ENCODE results near the gene GNL2.
"Not testable (repeated sequence)": the region's sequence is repeated elsewhere in the genome, so short reads cannot be mapped to it uniquely, and the experiment has no call there.

The GNL2 gene

DNA sequence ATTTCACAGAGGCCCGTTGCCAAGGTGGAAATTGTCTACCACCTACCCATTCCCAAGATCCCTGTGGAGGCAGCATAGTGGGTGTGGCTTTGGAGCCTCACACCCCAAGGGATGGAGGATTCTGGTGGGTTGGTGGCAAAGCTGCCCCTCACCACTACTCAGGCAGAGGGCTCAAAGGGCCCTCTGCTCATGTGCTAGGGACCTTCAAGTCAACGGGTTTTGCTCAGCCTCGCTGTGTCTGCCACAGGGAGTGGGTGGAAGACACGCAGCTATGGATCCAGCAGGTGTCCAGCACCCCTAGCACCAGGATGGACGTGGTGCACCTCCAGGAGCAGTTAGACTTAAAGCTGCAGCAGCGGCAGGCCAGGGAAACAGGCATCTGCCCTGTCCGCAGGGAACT is 36.7 kb downstream of the GNL2 start:
- no peak for DNase-seq (ENCODE audit: low spot score)

- DNase-seq (ENCODE audit: low spot score), result no peak
Measured at GRCh38 chr1:37558411-37558810, 37.3 kb downstream of the GNL2 start.

DNA sequence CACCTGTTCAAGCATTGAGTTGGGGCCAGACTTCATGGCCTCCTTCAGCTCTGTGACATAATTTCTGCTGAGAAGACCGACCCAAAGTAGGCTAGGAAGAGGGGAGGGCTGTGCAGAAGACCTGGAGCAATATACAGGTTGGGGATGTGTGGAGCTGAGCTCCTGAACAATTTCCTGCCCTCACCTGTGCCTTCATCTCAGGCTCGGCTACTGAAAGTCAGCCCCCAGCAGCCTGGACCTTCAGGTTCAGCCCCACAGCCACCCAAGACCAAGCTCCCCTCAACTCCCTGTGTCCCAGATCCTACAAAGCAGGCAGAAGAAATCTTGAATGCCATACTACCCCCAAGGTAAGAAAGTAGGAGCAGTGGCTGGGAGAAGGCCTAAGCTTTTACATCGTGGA is 38.3 kb downstream of the GNL2 start:
- DNase-seq (ENCODE audit: low spot score), result no peak

DNA sequence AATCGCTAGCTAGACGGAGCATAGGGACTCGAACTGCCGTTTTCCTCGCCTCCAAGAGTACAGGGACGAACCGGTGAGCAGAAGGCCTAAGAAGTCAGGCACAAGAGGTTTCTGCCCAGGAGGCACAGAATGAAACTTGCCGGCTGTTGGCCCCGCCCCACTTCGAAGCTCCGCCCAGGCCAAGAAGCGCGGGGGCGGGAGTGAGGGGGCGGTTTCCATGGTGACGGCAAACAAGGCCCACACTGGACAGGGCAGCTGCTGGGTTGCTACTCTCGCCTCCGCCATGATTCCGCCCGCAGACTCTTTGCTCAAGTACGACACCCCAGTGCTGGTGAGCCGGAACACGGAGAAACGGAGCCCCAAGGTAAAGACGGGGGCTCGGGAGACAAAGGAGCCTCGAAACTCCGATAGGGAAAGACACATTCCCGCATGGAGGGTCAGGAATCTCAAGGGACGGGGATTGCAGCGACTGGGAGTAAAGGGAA is 39.0 kb downstream of the GNL2 start, which contains the start of gene DNALI1:
Gene DNALI1 (plus strand): TSS at position 229 of the 485 bp plus-strand sequence. CDS start 55 bp downstream, at position 284.
- DNase-seq (ENCODE audit: low spot score), result peak; percentile 85

- DNase-seq (ENCODE audit: low spot score), result peak; percentile 97
Measured at GRCh38 chr1:37553927-37554808, 41.6 kb downstream of the GNL2 start, which contains the start of gene SNIP1. Gene SNIP1, minus strand, starts transcription at chr1:37554293. Its CDS starts 64 bp downstream, at chr1:37554229.

GRCh38 chr1:37553598-37553926 is 42.2 kb downstream of the GNL2 start:
- DNase-seq (ENCODE audit: low spot score), result no peak

DNA sequence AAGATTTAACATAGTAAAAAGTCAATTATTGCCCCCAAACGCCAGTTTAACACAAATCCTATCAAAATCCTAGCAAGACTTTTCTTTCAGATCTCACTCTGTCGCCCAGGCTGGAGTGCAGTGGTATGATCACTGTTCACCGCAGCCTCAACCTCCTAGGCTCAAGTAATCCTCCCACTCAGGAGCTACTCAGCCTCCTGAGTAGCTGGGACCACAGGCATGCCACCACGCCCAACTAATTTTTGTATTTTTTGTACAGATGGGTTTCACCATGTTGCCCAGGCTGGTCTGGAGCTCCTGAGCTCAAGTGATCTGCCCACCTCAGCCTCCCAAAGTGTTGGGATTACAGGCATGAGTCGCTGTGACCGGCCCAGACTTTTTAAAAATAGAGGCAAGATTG is 46.4 kb downstream of the GNL2 start:
- DNase-seq (ENCODE audit: low spot score), result no peak

DNA sequence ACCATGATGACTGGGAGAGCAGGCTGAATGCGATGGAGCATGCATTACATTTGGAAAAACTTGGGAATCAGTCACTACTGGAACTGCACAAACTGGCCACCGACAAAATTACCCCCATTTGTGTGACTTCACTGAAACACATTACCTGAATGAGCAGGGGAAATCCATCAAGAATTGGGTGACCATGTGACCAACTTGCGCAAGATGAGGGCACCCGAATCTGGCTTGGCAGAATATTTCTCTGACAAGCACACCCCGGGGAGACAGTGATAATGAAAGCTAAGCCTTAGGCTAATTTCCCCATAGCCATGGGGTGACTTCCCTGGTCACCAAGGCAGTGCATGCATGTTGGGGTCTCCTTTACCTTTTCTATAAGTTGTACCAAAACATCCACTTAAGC is 50.7 kb downstream of the GNL2 start:
- no peak for DNase-seq (ENCODE audit: low spot score)

DNA sequence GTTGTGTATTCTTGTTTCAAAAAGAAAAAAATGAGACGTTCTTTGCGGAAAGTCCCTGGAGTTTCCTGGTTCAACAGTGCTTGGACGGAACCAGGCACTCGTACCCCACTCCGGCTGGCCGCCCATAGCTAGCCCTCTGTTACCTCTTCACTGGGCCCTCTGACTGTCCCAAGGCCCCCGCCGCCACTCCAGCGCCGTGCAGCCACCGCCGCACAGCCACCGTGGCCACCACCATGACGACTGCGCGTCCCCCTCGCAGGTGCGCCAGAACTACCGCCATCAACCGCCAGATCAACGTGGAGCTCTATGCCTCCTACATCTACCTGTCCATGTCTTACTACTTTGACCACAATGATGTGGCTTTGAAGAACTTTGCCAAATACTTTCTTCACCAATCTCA is 51.2 kb downstream of the GNL2 start:
- DNase-seq (ENCODE audit: low spot score), result no peak

DNA sequence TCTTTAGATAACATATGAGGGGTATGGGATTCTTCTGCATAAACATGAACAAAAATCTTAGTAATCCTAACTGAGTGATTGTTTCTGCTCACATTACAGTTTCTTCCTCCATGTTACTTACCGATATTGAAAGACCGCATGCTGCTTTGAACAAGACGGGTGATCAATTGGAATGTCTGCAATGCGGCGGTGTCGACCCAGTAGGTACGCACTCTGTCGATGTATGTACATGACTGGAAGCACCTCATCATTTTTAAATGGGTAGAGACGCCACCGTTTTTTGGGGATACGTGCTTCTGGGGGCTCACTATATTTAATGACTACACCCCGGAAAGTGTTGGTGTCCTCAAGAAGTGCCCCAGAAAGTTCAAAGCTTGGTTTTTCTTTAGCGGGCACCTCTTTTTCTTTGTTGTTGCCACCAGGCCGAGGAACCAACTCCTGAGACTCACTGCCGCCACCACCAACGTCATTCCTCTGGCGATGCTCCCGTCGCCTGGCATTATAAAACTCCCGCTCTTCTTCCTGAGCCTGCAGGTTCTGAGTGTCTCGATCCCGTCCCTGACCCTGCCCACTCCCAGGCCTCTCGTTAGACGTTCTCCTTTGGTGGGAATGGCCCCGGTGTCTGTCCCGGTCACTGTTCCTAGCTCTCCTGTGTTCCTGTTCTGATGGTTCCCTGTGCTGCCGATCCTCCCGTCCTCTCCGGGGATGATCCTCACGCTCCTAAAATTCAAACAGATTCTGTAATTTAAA is 55.5 kb downstream of the GNL2 start:
- no peak for DNase-seq (ENCODE audit: low spot score)

DNA sequence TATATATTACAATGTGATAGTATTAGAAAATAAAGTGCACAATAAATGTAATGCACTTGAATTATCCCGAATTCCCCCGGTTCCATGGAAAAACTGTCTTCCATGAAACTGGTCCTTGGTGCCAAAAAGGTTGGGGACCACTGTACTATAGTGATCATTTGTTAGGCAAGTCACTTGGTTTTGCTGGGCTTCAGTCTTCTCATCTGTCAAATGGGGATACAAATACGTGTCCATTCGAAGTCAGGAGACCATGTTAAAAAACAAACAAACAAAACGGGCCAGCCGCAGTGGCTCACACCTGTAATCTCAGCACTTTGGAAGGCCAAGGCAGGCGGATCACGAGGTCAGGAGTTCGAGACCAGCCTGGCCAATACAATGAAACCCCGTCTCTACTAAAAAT is 56.6 kb downstream of the GNL2 start:
- not testable (repeated sequence) for DNase-seq (ENCODE audit: low spot score)

- no peak for DNase-seq (ENCODE audit: low spot score)
Measured at GRCh38 chr1:37537378-37537777, 58.4 kb downstream of the GNL2 start.

- no peak for DNase-seq (ENCODE audit: low spot score)
Measured at GRCh38 chr1:37533317-37534093, 62.2 kb downstream of the GNL2 start.

DNA sequence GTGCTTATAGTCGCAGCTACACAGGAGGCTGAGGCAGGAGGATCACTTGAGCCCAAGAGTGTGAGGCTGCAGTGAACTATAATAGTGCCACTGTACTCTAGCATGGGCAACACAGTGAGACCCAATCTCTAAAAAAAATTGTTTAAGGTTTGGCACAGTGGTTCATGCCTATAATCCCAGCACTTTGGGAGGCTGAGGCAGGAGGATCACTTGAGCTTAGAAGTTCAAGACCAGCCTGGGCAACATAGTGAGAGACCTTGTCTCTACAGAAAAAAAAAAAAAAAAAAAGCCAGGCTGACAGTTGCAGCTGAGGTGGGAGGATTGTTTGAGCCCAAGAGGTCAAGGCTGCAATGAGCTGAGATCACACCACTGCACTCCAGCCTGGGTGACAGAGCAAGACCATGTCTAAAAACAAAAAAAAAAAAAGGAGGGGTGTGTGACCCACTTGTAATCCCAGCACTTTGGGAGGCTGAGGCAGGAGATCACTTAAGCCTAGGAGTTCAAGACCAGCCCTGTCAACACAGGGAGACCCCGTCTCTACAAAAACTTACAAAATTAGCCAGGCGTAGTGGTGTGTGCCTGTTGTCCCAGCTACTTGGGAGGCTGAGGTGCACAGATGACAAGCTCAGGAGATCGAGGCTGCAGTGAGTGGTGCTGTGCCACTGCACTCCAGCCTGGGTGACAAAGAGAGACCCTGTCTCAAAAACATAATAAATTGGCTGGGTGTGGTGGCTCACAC is 63.1 kb downstream of the GNL2 start:
- DNase-seq (ENCODE audit: low spot score), result not testable (repeated sequence)

- DNase-seq (ENCODE audit: low spot score), result not testable (repeated sequence)
Measured at GRCh38 chr1:37529888-37530287, 65.8 kb downstream of the GNL2 start.

DNA sequence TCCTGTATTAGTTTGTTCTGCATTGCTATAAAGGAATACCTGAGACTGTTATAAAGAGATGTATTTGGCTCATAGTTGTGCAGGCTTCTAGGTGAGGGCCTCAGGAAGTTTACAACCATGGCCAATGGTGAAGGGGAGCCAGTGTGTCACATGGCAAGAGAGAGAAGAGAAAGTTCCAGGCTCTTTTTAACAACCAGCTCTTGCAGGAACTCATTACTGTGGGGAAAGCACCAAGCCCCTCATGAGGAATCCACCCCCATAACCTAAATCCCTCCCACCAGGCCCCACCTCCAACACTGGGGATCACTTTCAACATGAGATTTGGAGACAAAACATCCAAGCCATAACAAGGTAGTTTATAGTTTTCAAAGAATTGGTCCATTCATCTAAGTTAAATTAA is 76.1 kb downstream of the GNL2 start:
- DNase-seq (ENCODE audit: low spot score), result no peak

DNA sequence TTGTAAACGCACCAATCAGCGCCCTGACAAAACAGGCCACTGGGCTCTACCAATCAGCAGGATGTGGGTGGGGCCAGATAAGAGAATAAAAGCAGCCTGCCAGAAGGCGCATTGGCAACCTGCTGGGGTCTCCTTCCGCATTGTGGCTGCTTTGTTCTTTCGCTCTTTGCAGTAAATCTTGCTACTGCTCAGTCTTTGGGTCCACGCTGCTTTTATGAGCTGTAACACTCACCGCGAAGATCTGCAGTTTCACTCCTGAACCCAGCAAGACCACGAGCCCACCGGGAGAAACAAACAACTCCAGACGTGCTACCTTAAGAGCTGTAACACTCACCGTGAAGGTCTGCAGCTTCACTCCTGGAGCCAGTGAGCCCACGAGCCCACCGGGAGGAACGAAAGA is 76.8 kb downstream of the GNL2 start:
- not testable (repeated sequence) for DNase-seq (ENCODE audit: low spot score)

DNA sequence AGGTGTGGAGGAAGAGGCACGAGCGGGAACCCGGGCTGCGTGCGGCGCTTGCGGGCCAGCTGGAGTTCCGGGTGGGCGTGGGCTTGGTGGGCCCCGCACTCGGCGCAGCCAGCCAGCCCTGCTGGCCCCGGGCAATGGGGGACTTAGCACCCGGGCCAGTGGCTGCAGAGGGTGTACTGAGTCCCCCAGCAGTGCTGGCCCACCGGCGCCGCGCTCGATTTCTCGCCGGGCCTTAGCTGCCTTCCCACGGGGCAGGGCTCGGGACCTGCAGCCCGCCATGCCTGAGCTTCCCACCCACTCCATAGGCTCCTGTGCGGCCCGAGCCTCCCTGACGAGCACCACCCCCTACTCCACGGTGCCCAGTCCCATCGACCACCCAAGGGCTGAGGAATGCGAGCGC is 77.5 kb downstream of the GNL2 start:
- not testable (repeated sequence) for DNase-seq (ENCODE audit: low spot score)

DNA sequence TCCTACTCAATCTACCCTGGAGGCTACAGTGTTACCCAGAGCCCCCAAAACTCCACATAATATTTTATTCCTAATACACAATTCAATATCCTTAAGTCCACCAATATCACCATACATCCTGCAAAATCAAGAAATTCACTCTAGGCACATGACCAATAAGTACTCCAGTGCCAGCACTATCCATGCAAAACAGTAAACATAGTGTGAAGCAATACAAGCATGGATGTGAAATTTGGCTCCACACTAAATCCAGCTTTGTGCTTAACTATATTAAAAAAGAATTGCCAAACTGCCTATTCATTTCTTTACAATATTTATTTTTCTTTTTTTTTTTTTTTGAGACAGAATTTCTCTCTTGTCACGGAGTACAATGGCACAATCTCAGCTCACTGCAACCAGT is 78.2 kb downstream of the GNL2 start:
- DNase-seq (ENCODE audit: low spot score), result no peak

Data from globus pallidus (tissue), 1 donor.